ENCODE data around the gene KRT7.

The KRT7 gene

DNA sequence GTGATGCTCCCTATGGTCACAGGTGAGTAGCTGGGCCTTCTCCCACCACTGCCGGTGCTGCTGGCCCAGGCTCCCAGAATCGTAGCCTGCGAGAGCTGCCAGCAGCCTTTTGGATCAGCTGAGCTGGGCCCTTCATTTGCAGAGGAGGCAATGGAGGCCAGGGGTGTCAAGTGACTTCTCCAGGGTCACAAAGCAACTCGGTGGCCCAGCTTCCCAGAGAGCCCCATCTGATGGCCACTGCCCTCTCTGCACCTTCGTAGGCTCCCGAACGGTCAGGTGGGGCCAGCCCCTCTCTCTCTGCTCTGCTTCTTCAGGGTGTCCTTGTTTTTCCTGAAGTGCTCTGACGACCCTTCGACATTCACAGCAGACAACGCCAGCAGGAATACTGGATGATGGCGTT is 45.8 kb upstream of the KRT7 start:
- DNase-seq (ENCODE audit: low read depth), result no peak
- H3K4me3 ChIP-seq (ENCODE audit: low read depth, low read length), result no peak overlapping the region
- TF ChIP-seq, protein P1, sequence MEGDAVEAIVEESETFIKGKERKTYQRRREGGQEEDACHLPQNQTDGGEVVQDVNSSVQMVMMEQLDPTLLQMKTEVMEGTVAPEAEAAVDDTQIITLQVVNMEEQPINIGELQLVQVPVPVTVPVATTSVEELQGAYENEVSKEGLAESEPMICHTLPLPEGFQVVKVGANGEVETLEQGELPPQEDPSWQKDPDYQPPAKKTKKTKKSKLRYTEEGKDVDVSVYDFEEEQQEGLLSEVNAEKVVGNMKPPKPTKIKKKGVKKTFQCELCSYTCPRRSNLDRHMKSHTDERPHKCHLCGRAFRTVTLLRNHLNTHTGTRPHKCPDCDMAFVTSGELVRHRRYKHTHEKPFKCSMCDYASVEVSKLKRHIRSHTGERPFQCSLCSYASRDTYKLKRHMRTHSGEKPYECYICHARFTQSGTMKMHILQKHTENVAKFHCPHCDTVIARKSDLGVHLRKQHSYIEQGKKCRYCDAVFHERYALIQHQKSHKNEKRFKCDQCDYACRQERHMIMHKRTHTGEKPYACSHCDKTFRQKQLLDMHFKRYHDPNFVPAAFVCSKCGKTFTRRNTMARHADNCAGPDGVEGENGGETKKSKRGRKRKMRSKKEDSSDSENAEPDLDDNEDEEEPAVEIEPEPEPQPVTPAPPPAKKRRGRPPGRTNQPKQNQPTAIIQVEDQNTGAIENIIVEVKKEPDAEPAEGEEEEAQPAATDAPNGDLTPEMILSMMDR (IDR thresholded peaks at IDR 0.05; ENCODE audit: control insufficient read depth, extremely low read depth, insufficient read depth), result no peak

DNA sequence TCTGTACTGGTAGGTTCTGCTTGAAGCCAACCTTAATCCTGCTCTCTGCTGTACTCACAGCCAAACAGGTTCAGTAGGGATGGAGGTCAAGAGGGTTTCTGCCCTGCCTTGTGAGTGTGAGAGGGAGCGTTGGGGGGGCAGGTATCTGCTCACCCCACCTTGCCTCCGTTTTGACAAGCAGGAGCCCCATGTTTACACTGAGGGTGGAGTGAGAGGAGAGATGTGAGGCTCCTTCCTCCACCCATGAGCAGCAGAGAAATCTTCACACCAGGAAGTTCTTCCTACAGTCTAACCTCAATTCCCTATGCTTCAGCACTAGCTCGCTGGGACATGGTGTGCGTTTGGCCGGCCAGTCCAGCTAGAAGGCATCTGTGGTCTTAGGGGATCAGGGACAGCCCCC is 45.4 kb upstream of the KRT7 start:
- TF ChIP-seq, protein P1 (IDR thresholded peaks at IDR 0.05; ENCODE audit: control insufficient read depth, extremely low read depth, insufficient read depth), result no peak
- H3K4me3 ChIP-seq (ENCODE audit: low read depth, low read length), result no peak overlapping the region
- DNase-seq (ENCODE audit: low read depth), result no peak

- DNase-seq (ENCODE audit: low read depth), result no peak
- TF ChIP-seq, protein P1 (IDR thresholded peaks at IDR 0.05; ENCODE audit: control insufficient read depth, extremely low read depth, insufficient read depth), result no peak
- H3K4me3 ChIP-seq (ENCODE audit: low read depth, low read length), result no peak overlapping the region
Observed at GRCh38 chr12:52188658-52189057, 44.4 kb upstream of the KRT7 start.

DNA sequence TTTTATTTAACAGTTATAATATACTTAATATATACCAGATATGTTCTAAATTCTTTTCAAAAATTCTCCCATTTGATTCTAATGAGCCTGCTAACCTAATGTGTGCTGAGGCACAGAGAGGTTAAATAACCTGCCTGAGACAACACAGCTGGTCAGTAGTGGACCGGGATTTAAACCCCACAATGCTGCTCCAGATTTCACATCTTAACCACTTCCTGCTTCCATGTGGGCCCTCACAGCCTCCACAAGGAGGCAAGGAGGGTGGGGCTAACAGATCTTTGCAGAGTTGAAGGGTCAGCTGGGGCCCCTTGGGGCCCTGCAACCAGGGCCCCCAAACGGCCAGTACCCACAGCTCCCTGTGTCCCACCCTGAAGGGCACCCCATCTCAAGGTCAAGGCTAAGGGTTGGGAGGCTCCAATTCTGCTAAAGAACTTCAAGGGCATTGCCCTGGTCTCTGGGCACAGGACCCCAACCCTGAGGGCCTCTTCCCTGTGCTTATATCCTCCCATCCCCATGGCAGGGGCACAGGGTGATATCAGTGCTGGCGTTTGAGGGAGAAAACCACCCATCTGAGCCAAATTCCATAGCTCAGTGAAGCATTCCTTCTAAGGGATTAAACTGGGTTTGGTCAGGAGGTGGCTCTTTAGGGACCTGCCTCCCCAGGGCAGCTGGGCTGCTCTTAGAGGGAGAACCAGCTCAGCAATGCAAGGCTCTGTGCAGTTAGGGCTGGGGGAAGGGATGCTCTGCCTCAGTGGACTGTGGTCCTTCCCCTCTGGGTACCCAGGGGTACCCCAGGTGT is 43.5 kb upstream of the KRT7 start:
- H3K4me3 ChIP-seq (ENCODE audit: low read depth, low read length), result no peak overlapping the region

GRCh38 chr12:52190860-52191729 is 41.9 kb upstream of the KRT7 start:
- no peak overlapping the region for H3K4me3 ChIP-seq (ENCODE audit: low read depth, low read length)
- TF ChIP-seq, protein P1 (IDR thresholded peaks at IDR 0.05; ENCODE audit: control insufficient read depth, extremely low read depth, insufficient read depth), result no peak
- no peak for DNase-seq (ENCODE audit: low read depth)

More for the DNA sequence above, 43.5 kb upstream of the KRT7 start:
- DNase-seq (ENCODE audit: low read depth), result no peak
- TF ChIP-seq, protein P1 (IDR thresholded peaks at IDR 0.05; ENCODE audit: control insufficient read depth, extremely low read depth, insufficient read depth), result no peak

GRCh38 chr12:52191841-52192791 is 40.9 kb upstream of the KRT7 start, which contains the start of gene KRT80:
TSS of gene KRT80 (minus strand) at chr12:52192014. CDS start at chr12:52191902, 112 bp downstream.
- H3K4me3 ChIP-seq (ENCODE audit: low read depth, low read length), result no peak within 1 kb of the TSS
- TF ChIP-seq, protein P1 (IDR thresholded peaks at IDR 0.05; ENCODE audit: control insufficient read depth, extremely low read depth, insufficient read depth), result no peak
- DNase-seq (ENCODE audit: low read depth), result peak; percentile 94

All from LNCaP clone FGC (cell line).